HFF-Myc (cell line): ENCODE results near the gene TBL2.

Experiments used
- DNase-seq: peaks from one replicate; pipeline ENCODE4 v3.0.0-alpha.2; 2011; ENCODE audit warnings: low read depth; ENCODE audit errors: extremely low read depth
- H3K4me3 ChIP-seq: replicated peaks from 2 replicates; pipeline ENCODE4 v1.5.1; 2011; ENCODE audit warnings: low read depth, mild to moderate bottlenecking, control low read depth, low read length
- TF ChIP-seq, protein P1 (sequence below): IDR thresholded peaks from 2 replicates; pipeline ENCODE4 v1.5.1; 2012; ENCODE audit warnings: mild to moderate bottlenecking, low read depth, low read length, control low read depth; ENCODE audit errors: missing control alignments

The TBL2 gene

DNA sequence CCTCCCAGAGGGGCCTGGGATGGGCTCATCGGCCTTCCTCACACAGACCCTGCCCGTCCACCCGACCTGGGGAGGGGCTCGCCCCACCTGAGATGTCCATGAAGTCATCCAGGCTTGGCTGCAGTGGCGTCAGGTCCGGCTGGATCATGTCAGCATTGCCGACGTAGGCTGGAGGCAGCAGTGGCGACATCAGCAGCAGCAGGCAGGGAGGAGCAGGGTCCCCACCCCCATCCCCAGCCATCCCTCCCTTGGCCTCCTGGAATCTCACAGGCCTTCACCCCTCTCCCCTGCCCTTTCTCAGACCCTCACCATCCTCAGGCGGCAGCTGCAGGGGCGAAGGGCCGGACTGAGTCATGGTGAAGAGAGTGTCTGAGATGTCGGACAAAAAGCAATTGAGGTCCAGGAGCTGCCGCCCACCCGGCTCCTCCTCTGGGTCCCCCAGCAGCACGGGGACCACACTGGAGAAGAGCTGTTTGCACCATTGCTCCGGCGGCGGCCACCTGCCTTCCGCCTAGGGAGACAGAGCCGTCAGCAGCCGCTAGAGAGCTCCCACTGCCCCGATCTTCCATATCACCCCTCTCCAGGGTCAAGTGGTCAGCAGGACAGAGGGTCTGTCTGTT, 27.3 kb upstream of the TBL2 start:
- H3K4me3 ChIP-seq = no peak overlapping the region
- TF ChIP-seq, protein P1, sequence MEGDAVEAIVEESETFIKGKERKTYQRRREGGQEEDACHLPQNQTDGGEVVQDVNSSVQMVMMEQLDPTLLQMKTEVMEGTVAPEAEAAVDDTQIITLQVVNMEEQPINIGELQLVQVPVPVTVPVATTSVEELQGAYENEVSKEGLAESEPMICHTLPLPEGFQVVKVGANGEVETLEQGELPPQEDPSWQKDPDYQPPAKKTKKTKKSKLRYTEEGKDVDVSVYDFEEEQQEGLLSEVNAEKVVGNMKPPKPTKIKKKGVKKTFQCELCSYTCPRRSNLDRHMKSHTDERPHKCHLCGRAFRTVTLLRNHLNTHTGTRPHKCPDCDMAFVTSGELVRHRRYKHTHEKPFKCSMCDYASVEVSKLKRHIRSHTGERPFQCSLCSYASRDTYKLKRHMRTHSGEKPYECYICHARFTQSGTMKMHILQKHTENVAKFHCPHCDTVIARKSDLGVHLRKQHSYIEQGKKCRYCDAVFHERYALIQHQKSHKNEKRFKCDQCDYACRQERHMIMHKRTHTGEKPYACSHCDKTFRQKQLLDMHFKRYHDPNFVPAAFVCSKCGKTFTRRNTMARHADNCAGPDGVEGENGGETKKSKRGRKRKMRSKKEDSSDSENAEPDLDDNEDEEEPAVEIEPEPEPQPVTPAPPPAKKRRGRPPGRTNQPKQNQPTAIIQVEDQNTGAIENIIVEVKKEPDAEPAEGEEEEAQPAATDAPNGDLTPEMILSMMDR = no peak
- no peak for DNase-seq

DNA sequence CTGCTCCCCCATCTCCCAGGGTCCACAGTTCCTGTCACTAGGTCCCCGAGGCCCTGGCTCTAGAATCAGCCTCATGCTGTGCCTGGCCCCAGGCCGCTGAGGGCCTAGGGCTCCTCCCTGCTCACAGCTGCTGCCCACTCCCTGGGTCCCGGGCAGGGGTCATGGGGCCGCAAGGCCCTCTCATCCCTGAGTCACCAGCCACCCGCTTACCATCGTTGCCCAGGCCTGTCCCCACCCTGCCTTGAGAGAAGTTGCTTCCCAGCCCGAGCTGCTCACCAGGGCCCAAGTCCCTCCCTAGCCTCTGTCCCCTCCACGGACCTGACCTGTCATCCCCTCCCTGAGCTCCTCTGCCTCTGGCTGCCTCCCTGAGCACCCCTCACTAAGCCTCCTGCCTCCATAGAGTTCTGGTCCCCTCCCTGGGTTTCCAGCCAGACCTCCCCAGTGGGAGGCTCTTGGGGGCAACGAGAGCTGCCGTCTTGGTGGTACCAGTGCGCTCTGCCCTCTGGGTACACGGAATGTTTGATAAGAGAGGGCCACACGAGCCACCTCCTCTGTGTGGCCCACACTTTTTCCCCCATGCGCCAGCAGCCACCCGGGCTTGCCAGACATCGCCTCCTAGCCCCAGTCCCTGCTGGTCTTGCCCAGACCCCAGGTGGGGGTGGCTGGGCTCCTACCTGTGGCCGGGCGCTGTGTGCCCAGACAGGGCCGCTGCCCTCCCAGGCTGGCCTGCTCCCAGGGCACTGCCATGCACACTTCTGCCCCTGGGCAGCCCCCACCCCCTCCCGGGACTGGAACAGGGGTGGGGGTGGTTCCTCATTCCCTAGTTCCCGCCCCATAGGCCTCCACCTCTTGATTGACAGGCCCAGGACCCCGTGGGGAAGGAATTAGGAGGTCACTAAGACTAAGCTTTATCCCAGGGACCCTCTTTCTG, 24.6 kb upstream of the TBL2 start:
- DNase-seq = no peak
- TF ChIP-seq, protein P1 = no peak
- H3K4me3 ChIP-seq = no peak overlapping the region

DNA sequence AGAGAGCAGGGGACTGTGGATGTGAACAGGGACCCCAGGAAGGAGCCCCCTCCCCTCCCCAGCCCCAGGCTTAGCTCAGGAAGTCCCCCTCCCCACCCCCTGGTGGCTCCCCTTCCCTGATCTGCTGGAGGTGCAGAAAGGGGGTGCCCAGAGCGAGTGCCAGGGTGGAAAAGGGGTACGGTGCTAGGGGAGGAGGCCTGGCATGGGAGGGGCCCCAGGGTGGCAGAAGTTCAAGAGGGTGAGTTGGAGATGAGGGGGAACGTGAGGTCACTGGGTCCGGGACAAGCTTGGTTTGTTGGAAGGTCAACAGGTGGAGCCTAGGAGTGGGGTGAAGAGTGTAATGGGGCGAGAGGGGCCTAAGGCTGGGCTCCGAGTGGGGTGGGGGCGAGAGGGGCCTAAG, 21.5 kb upstream of the TBL2 start:
- DNase-seq = no peak
- TF ChIP-seq, protein P1 = no peak
- no peak overlapping the region for H3K4me3 ChIP-seq

DNA sequence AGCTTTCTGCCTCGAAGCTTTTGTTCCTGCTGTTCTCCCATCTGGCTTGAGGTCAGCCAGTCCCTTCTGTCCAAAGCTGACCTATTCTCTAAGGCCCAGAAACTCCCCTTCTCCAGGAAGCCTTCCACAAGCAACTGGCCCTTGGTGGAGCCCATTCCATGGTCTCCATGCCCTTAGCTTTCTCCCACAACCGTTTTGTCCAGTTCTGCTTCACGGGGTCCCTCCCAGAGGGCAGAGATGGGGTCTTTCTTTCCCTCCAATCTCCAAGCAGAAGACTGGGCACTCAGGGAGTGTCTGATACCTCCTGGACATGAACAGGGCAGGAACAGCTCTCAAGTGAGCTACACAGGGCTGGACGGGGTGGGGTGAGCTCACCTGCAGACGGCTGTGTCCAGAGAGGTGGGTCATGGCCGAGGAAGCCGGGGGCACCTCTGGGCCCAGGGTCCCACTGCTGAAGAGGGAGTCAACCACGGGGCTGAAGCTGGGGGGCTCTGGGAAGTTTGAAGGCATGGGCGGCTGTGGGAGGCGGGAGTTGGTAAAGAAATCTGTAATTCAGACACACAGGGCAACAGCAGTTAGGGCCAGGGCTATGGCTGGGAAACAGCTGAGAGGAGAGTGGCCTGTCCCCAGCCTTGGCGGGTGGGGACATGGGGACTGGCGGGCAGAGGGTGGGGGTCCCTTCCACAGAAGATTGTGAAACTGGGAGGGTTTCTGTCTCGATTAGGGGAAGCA, 20.9 kb upstream of the TBL2 start:
- TF ChIP-seq, protein P1 = no peak
- no peak for DNase-seq
- no peak overlapping the region for H3K4me3 ChIP-seq

DNA sequence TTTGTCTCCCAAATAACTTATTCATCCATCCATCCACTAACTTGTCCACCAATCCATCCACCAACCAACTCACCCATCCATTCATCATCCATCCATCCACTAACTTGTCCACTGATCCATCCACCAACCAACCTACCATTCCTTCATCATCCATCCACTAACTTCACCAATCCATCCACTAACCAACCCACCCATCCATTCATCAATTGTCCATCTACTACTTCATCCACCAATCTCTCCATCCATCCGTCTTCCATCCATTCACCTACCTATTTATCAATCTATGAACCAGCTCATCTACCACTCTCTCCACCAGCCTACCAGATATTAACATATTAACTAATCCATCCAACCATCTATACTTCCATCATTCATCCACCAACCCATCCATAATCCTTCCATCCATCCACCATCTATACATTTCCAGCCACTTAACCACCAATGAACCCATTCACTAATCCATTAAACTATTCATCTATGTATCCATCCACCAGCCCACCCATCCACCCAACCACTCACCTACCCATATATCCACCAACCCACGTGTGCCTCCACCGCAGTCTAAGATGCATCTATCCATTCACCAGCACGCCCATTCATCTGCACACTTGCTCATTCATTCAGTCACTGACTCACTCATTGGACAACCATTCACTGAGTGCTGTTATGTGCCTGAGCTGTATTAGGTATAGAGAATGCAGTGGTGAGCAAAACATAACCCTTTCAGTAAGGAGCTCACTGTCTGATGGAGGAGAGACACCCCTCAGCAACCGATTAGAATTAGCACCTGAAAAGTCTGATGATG, 19.8 kb upstream of the TBL2 start:
- H3K4me3 ChIP-seq = no peak overlapping the region
- TF ChIP-seq, protein P1 = no peak
- DNase-seq = no peak
